SKM-1 treated with dmso at 0.1 percent for 144 hours (cell line): ENCODE results near the gene AP2A1.
A peak's percentile ranks its signal among the peaks of the same experiment; 100 is the strongest.

Experiments
- DNase-seq: peaks from one replicate; lab custom pipeline; 2025; ENCODE audit not compliant: unreplicated experiment; lab: John Stamatoyannopoulos, UW

AP2A1 gene

DNA sequence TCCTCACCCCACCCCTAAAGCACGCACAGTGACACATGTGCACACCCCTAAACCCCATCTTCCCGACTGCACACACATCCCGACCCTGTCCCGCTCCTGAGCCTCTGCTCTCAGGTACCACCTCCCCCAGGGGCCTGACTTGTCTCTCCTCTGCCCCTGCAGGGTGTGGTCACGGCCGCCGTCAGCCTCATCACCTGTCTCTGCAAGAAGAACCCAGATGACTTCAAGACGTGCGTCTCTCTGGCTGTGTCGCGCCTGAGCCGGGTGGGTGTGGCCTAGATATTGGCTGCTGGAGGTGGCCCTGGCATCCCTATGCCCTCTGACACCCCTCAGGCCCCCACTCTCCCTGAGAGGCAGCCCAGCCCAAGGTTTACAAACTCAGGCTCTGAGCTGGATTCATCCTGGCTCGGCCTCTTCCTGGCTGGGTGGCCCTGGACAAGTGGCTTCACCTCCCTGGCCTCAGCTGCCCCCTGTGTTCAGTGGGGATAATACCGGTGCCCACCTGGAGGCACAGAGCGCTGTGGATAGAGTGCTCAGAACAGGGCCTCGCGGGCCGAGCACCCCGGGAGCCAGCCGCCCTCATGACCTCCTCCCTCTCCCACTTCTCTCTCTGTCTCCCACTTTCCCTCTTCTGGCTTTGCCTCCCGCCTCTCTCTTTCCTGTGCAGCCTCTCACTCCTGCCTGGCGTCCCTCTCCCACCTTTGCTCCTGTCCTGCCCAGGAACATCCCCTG, 26.2 kb downstream of the AP2A1 start:
- no peak for DNase-seq

DNA sequence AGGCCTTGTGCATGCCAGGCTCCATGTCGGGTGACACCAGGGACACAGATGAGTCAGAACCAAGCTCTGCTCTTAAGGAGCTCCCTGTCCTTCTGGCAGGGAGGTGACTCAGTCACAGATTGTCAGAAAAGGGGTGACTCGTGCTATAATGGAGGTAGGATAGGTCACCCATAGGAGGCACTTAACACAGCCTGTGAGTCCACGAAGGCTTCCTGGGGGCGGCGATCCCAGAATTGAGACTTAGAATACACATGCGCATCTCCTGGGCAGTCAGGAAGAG, 26.7 kb downstream of the AP2A1 start:
- no peak for DNase-seq

GRCh38 chr19:49795615-49796014, 28.8 kb downstream of the AP2A1 start:
- DNase-seq = no peak

GRCh38 chr19:49798574-49798973, 31.8 kb downstream of the AP2A1 start:
- DNase-seq = no peak

GRCh38 chr19:49799271-49799797, 32.5 kb downstream of the AP2A1 start:
- no peak for DNase-seq

DNA sequence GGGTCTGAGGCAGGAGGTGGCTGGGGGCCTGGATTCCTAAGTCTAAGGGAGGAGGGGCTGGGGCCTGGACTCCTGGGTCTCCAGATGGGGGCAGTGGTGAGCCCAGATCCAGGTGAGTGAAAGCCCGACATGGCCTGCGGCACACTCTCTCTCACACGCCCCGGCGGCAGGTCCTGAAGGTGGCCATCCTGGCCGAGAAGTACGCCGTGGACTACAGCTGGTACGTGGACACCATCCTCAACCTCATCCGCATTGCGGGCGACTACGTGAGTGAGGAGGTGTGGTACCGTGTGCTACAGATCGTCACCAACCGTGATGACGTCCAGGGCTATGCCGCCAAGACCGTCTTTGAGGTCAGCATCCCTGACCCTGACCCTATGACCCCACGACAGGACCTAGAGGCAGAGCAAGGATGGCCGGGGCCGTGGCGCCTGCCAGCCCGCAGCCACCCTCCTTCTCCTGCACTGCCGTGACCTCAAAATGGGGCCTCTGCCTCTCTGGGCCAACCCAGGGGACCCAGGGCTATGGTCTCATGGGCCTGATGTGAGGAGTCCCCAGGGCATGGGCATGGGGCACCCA, 33.1 kb downstream of the AP2A1 start:
- DNase-seq = no peak

DNA sequence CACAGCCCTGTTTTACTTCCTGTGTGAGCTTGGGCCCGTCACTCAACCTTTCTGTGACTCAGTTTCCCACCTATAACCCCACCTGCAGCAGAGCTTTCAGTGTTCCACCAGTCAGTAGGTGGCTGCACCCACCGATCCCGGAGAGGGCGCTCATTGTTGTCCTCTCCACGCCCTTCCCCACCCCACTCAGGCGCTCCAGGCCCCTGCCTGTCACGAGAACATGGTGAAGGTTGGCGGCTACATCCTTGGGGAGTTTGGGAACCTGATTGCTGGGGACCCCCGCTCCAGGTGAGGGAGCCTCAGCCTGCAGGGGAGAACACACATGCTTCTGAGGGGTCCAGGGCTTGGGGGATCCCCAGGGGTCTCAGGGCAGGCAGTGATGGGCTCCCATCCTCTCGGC, 34.0 kb downstream of the AP2A1 start:
- DNase-seq = no peak

- no peak for DNase-seq
Observed at GRCh38 chr19:49801401-49801888, 34.6 kb downstream of the AP2A1 start.

DNA sequence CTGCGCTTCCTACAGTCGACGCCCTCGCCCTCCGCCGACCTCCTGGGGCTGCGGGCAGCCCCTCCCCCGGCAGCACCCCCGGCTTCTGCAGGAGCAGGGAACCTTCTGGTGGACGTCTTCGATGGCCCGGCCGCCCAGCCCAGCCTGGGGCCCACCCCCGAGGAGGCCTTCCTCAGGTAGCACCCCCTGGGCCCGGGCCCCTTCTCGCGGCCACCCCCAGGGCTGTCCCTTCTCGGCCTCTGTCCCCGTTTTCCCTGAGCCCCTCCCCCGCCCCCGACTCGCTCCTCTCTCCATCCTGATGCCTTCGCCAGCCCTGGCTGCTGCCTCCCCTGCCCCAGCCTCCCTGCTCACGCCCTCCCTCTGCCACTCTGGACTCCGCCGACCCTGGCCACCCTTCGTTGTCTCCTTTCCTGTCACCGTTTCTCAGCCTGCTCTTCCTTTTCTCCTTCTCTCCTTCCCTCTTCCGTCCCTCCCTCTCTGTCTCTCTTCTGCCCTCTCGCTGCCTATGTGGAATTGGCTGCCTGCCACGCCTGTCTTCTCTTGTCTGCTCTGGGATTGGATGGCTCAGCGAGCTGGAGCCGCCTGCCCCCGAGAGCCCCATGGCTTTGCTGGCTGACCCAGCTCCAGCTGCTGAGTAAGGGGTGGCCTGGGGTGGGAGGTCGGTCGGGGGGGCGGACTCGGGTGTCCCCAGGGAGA, 35.3 kb downstream of the AP2A1 start:
- DNase-seq = no peak

DNA sequence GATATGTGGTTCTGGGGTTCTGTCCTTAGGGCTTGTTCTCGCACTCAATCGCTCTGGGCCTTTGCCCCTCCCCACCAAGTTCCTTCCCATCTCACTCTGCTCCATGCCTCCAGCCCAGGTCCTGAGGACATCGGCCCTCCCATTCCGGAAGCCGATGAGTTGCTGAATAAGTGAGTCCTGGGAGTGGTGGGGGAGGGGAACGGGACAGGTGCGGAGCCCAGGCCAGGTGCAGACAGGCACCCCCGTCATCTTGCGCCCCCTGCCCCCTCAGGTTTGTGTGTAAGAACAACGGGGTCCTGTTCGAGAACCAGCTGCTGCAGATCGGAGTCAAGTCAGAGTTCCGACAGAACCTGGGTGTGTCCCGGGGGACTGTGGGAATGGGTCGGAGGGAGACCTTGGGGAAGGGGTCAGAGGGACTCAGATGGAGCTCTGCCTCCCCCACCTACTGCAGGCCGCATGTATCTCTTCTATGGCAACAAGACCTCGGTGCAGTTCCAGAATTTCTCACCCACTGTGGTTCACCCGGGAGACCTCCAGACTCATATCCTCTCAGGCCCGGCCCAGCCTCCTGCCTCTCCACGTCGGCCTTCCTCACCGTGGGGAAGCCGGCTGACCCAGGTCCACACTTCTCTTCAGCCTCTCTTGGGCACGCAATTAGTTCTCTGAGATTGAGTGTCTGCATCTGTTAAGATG, 36.2 kb downstream of the AP2A1 start:
- DNase-seq = no peak

GRCh38 chr19:49803529-49803856, 36.7 kb downstream of the AP2A1 start:
- DNase-seq = no peak

GRCh38 chr19:49805822-49806619, 39.2 kb downstream of the AP2A1 start:
- no peak for DNase-seq

GRCh38 chr19:49806620-49806959, 39.8 kb downstream of the AP2A1 start:
- no peak for DNase-seq

DNA sequence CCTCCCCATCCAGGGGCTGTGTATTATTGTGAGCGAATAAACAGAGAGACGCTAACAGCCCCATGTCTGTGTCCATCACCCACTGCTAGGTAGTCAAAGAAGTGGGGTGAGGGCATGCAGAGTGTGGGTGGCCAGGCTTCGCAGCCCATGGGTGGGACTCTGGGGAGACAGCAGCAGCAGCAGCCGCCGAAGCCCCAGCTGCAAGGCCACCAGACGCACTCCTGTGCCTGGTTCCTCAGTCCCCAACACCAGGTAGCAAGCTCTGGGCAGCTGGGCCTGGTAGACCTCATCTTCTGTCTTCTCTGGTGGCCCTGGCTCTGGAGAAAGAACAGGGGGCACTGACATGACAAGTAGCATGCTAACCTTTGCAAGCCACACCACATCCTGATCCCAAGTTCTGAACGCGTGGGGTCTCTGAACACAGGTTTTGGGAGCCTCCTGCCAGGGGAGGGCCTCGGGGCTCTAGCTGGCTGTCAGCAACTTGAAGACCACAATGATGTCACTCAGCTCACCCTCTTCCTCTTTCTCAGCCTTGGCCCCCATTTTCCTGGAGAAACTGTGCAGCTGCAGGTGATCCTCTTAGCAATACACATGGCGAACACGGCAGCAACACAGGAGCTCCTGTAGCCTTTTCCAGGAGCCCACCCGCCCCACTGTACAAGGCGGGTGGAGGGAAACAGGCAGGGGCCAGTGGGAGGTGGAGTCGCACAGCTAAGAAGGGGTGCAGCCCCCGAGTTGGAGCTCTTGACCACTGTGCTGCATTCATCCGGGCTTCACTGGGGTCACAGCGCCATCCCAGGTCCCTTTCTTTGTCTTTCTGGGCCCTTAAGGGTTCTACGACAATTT, 40.5 kb downstream of the AP2A1 start:
- DNase-seq = peak; percentile 29

GRCh38 chr19:49807904-49808675, 41.3 kb downstream of the AP2A1 start:
- no peak for DNase-seq

DNA sequence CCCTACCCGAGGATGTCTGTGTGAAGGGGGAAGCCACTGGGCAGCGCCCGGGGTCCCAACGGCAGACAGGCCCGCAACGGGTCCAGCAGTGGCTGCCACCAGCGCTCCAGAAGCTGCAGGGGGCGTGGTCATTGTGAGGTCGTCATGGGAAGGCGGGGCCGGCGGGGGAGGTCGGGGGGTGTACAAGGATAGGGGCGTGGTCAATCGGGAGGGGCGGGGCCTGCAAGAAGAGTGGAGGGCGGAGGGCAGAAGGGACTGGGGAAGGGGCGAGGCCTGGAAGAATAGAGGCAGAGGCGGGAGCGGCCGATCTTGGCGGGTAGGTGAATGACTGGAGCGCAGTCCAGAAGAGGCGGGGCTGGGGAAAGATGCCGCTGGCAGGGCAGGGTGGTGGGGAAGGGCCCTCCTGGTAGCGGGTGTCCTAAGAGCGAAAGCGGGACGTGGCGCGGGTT, 41.9 kb downstream of the AP2A1 start:
- peak; percentile 9 for DNase-seq

- no peak for DNase-seq
Observed at GRCh38 chr19:49809160-49809940, 42.5 kb downstream of the AP2A1 start.

- no peak for DNase-seq
Observed at GRCh38 chr19:49809941-49810389, 43.2 kb downstream of the AP2A1 start.
